GM23248 (cell line): Measurements from ENCODE around the gene CACNA1D.

Experiments used
- EZH2 ChIP-seq: fragments of 200-600 bp; sonication (generic); IDR thresholded peaks from 2 replicates; pipeline ENCODE4 v1.6.1; 2018; ENCODE audit warnings: antibody characterized with exemption, mild to moderate bottlenecking; ENCODE audit not compliant: insufficient read depth, poor library complexity, severe bottlenecking
- EZH2phosphoT487 ChIP-seq: fragments of 200-600 bp; sonication (generic); IDR thresholded peaks from 2 replicates; pipeline ENCODE4 v1.6.1; 2018; ENCODE audit warnings: antibody characterized with exemption, moderate library complexity, mild to moderate bottlenecking, low read depth; ENCODE audit not compliant: insufficient read depth

GRCh38 chr3:53478921-53479664 lies 15.3 kb upstream of the CACNA1D start:
- no peak for TF ChIP-seq EZH2phosphoT487
- no peak for TF ChIP-seq EZH2
